ENCODE measurements around the gene TOMT. TPM values are rescaled to one million over a fixed set of nuclear protein-coding genes. Genes with fewer than 3 reads are reported as not detected.
A peak's percentile ranks its signal among the peaks of the same experiment; 100 is the strongest.

The TOMT gene
- total RNA-seq, 2 donors from 2014 or later, result not detected

GRCh38 chr11:72100462-72100861 is 5.3 kb upstream of the TOMT start:
- no peak for DNase-seq (ENCODE audit: low spot score)
- H3K27me3 ChIP-seq (replicated peaks; ENCODE audit: insufficient read depth), result no peaks in the 10 kb centered on the region
- no peaks in the 10 kb centered on the region for H3K9me3 ChIP-seq
- H3K27ac ChIP-seq, result no peak overlapping the region
- peaks cover 17 to 34% of the 10 kb centered on the region in 2 donors for H3K4me1 ChIP-seq (ENCODE audit: control insufficient read depth in 1 of 2, low read depth in 2 of 2)
- no peak for ATAC-seq (ENCODE audit: insufficient number of reproducible peaks, low FRiP score, low read depth)
- TF ChIP-seq CTCF (IDR thresholded peaks at IDR 0.05), result no peak
- H3K36me3 ChIP-seq, result peaks cover 24% of the 10 kb centered on the region
- no peak overlapping the region for H3K4me3 ChIP-seq

- Histone ChIP-seq H3K9me3 (no peaks in the 10 kb centered on the region), H3K36me3 (peaks cover 19% of the 10 kb centered on the region), H3K27me3 (replicated peaks; ENCODE audit: insufficient read depth) (no peaks in the 10 kb centered on the region), H3K4me1 (ENCODE audit: control insufficient read depth in 1 of 2, low read depth in 2 of 2) (peaks cover 17 to 34% of the 10 kb centered on the region in 2 donors), H3K4me3 (peak overlapping the region; percentile 90), H3K27ac (peak overlapping the region; percentile 91 to 92)
- no peak for ATAC-seq (ENCODE audit: insufficient number of reproducible peaks, low FRiP score, low read depth)
- no peak for TF ChIP-seq CTCF (IDR thresholded peaks at IDR 0.05)
- no peak for DNase-seq (ENCODE audit: low spot score)
Observed at GRCh38 chr11:72102162-72102561, 3.6 kb upstream of the TOMT start.

GRCh38 chr11:72102631-72102945 is 3.1 kb upstream of the TOMT start:
- no peak for DNase-seq (ENCODE audit: low spot score)
- no peak for ATAC-seq (ENCODE audit: insufficient number of reproducible peaks, low FRiP score, low read depth)
- Histone ChIP-seq H3K9me3 (no peaks in the 10 kb centered on the region), H3K36me3 (peaks cover 15% of the 10 kb centered on the region), H3K4me1 (ENCODE audit: control insufficient read depth in 1 of 2, low read depth in 2 of 2) (peaks cover 17 to 34% of the 10 kb centered on the region in 2 donors), H3K27me3 (replicated peaks; ENCODE audit: insufficient read depth) (no peaks in the 10 kb centered on the region), H3K27ac (peak overlapping the region; percentile 91 to 92), H3K4me3 (peak overlapping the region; percentile 90)
- no peak for TF ChIP-seq CTCF (IDR thresholded peaks at IDR 0.05)

GRCh38 chr11:72102946-72103753 is 2.6 kb upstream of the TOMT start, which contains the start of gene LAMTOR1:
TSS of gene LAMTOR1 (minus strand) at chr11:72103297. CDS start at chr11:72103224, 73 bp downstream.
- peak within 1 kb of the TSS; percentile 91 to 92 for H3K27ac ChIP-seq
- peaks cover 9% of the 10 kb centered on the region for H3K36me3 ChIP-seq
- H3K27me3 ChIP-seq (replicated peaks; ENCODE audit: insufficient read depth), result no peaks in the 10 kb centered on the region
- DNase-seq (ENCODE audit: low spot score) (peak; percentile 99), ATAC-seq (ENCODE audit: insufficient number of reproducible peaks, low FRiP score, low read depth) (peak; percentile 99)
- H3K9me3 ChIP-seq, result no peaks in the 10 kb centered on the region
- peak within 1 kb of the TSS; percentile 90 for H3K4me3 ChIP-seq
- TF ChIP-seq CTCF (IDR thresholded peaks at IDR 0.05), result peak; percentile 68
- peaks cover 17 to 34% of the 10 kb centered on the region in 2 donors for H3K4me1 ChIP-seq (ENCODE audit: control insufficient read depth in 1 of 2, low read depth in 2 of 2)

GRCh38 chr11:72103754-72104167 is 2.0 kb upstream of the TOMT start:
- Histone ChIP-seq H3K36me3 (peaks cover 3% of the 10 kb centered on the region), H3K4me1 (ENCODE audit: control insufficient read depth in 1 of 2, low read depth in 2 of 2) (peaks cover 17 to 34% of the 10 kb centered on the region in 2 donors), H3K9me3 (no peaks in the 10 kb centered on the region), H3K27me3 (replicated peaks; ENCODE audit: insufficient read depth) (no peaks in the 10 kb centered on the region), H3K4me3 (peak overlapping the region; percentile 90), H3K27ac (peak overlapping the region; percentile 90 to 92)
- ATAC-seq (ENCODE audit: insufficient number of reproducible peaks, low FRiP score, low read depth), result no peak
- no peak for TF ChIP-seq CTCF (IDR thresholded peaks at IDR 0.05)
- no peak for DNase-seq (ENCODE audit: low spot score)

Measured in thoracic aorta (tissue), 2 donors.